Calu3 (cell line): ENCODE results near the gene PPARG. TPM values are rescaled to one million over a fixed set of nuclear protein-coding genes. Genes with fewer than 3 reads are reported as not detected.

ENCODE experiments used
- Bru-seq: library from RNA; stranded (reverse); fragments of 400-500 nt; gene quantifications from one replicate; lab custom pipeline; 2021; lab: Mats Ljungman, UMichigan
- BruChase-seq, 2 experiments: library from RNA; stranded (reverse); fragments of 400-500 nt; gene quantifications; one replicate each; lab custom pipeline; 2021; lab: Mats Ljungman, UMichigan
- BruUV-seq: library from RNA; stranded (reverse); fragments of 400-500 nt; replicated peaks from 2 replicates; lab custom pipeline; 2021; lab: Mats Ljungman, UMichigan
- CTCF ChIA-PET: fragments of 300-600 bp; sonication (Branson Sonifier 250); formaldehyde crosslinking; loops from one replicate; lab custom pipeline; 2022; ENCODE audit warnings: antibody characterized with exemption; lab: Charles Lee
- DNase-seq: peaks from one replicate; pipeline ENCODE4 v3.0.0; 2022
- H3K27ac Mint-ChIP-seq: one replicate; pipeline ENCODE4 v1.8.0; 2022; ENCODE audit warnings: mixed read lengths; ENCODE audit not compliant: unreplicated experiment
- H3K27me3 Mint-ChIP-seq: one replicate; pipeline ENCODE4 v1.8.0; 2022; ENCODE audit warnings: mixed read lengths; ENCODE audit not compliant: unreplicated experiment
- H3K36me3 Mint-ChIP-seq: one replicate; pipeline ENCODE4 v1.8.0; 2022; ENCODE audit warnings: mild to moderate bottlenecking, moderate library complexity, mixed read lengths; ENCODE audit not compliant: insufficient read depth, unreplicated experiment
- H3K4me1 Mint-ChIP-seq: one replicate; pipeline ENCODE4 v1.8.0; 2022; ENCODE audit warnings: mild to moderate bottlenecking, low read depth, mixed read lengths; ENCODE audit not compliant: unreplicated experiment
- H3K4me3 Mint-ChIP-seq: one replicate; pipeline ENCODE4 v1.8.0; 2022; ENCODE audit warnings: mild to moderate bottlenecking, low read depth, moderate library complexity, mixed read lengths; ENCODE audit not compliant: unreplicated experiment
- H3K9me3 Mint-ChIP-seq: one replicate; pipeline ENCODE4 v1.8.0; 2022; ENCODE audit warnings: low read depth, mixed read lengths; ENCODE audit not compliant: unreplicated experiment
- CTCF ChIP-seq: fragments of 200-600 bp; IDR thresholded peaks from one replicate; pipeline ENCODE4 v1.8.0; 2022; ENCODE audit warnings: antibody characterized with exemption; ENCODE audit not compliant: unreplicated experiment
- intact Hi-C: fragments of 100-400 bp; cut with micrococcal nuclease; formaldehyde crosslinking; loops from one replicate; pipeline ENCODE4 v1.10.0; 2022; ENCODE audit not compliant: unreplicated experiment
- long read RNA-seq: library from polyadenylated mRNA; stranded (forward); transcript quantifications from one replicate; pipeline ENCODE4 v2.0.0, GENCODE V29; 2022
- total RNA-seq: library from RNA; stranded (reverse); gene quantifications from 2 replicates; pipeline ENCODE4 v1.2.3, GENCODE V29; 2022

The PPARG gene
- 81.5 and 85.8 TPM in 2 replicates for total RNA-seq
- Bru-seq, nascent RNA: percentile 97 among the genes with signal in this experiment
- percentile 81 among the genes with signal in this experiment for BruChase-seq, experiment 1, labeled RNA remaining after a 6-hour chase
- BruChase-seq, experiment 2, labeled RNA remaining after a 2-hour chase: percentile 83 among the genes with signal in this experiment
- long read RNA-seq, transcript PPARG-202 (8 exons, 1,870 nt): minor isoform, 23 of 144 reads
- long read RNA-seq, transcript PPARG-207 (7 exons, 1,722 nt): minor isoform, 7 of 144 reads
- long read RNA-seq, transcript PPARG-206 (8 exons, 2,006 nt): major isoform, 84 of 144 reads
- long read RNA-seq, partial matches to known transcripts: 4 of 144 reads
- long read RNA-seq, other reads (novel, unspliced or antisense): 25 of 144 reads

GRCh38 chr3:12288182-12289129 lies at the start of gene PPARG:
Gene PPARG, plus strand, starts transcription at chr3:12289070. Its CDS starts 90,642 bp downstream, at chr3:12379712.
- no peaks in the 10 kb centered on the region for H3K27me3 Mint-ChIP-seq
- no peak for TF ChIP-seq CTCF
- TSS peak; percentile 57 for BruUV-seq

GRCh38 chr3:12239301-12239700 lies 49.6 kb upstream of the PPARG start:
- no peak for TF ChIP-seq CTCF
- H3K27me3 Mint-ChIP-seq: no peaks in the 10 kb centered on the region
- H3K9me3 Mint-ChIP-seq: no peaks in the 10 kb centered on the region
- H3K4me3 Mint-ChIP-seq: no peak overlapping the region
- no peaks in the 10 kb centered on the region for H3K4me1 Mint-ChIP-seq
- intact Hi-C loops: no loop called here
- no peak for DNase-seq
- H3K27ac Mint-ChIP-seq: no peak overlapping the region
- CTCF ChIA-PET: no interaction called here
- BruUV-seq: no TSS peak
- no peaks in the 10 kb centered on the region for H3K36me3 Mint-ChIP-seq

More at GRCh38 chr3:12288182-12289129, at the start of gene PPARG:
- intact Hi-C loops: loop anchor here (5.0 kb wide), 4 partner anchors 66 to 194 kb away; partner anchors contain the start of gene TSEN2
- Mint-ChIP-seq H3K4me1 (peaks cover 20% of the 10 kb centered on the region), H3K27ac (peak within 1 kb of the TSS; percentile 92), H3K4me3 (peak within 1 kb of the TSS; percentile 81), H3K36me3 (peaks cover 74% of the 10 kb centered on the region), H3K9me3 (no peaks in the 10 kb centered on the region)
- DNase-seq: peak; percentile 72
- CTCF ChIA-PET: interaction anchor here (1.0 to 1.2 kb wide), 3 partner anchors 94 to 191 kb away, joined by 3 to 5 read pairs (median 3); no protein-coding TSS in a partner anchor

- Mint-ChIP-seq H3K27ac (no peak overlapping the region), H3K9me3 (peaks cover 4% of the 10 kb centered on the region), H3K27me3 (peaks cover 25% of the 10 kb centered on the region), H3K4me1 (no peaks in the 10 kb centered on the region), H3K4me3 (no peak overlapping the region), H3K36me3 (no peaks in the 10 kb centered on the region)
- DNase-seq: no peak
- BruUV-seq: no TSS peak
- no peak for TF ChIP-seq CTCF
- CTCF ChIA-PET: no interaction called here
- intact Hi-C loops: no loop called here
Observed at GRCh38 chr3:12242772-12243171, 46.1 kb upstream of the PPARG start.

GRCh38 chr3:12246497-12247163 lies 42.2 kb upstream of the PPARG start:
- no peak for TF ChIP-seq CTCF
- Mint-ChIP-seq H3K27ac (no peak overlapping the region), H3K36me3 (no peaks in the 10 kb centered on the region), H3K4me3 (no peak overlapping the region), H3K9me3 (peaks cover 8% of the 10 kb centered on the region), H3K27me3 (peaks cover 25% of the 10 kb centered on the region), H3K4me1 (no peaks in the 10 kb centered on the region)
- no TSS peak for BruUV-seq
- intact Hi-C loops: no loop called here
- no peak for DNase-seq
- CTCF ChIA-PET: no interaction called here
